Measurements from ENCODE around the gene SLC39A11.

DNA sequence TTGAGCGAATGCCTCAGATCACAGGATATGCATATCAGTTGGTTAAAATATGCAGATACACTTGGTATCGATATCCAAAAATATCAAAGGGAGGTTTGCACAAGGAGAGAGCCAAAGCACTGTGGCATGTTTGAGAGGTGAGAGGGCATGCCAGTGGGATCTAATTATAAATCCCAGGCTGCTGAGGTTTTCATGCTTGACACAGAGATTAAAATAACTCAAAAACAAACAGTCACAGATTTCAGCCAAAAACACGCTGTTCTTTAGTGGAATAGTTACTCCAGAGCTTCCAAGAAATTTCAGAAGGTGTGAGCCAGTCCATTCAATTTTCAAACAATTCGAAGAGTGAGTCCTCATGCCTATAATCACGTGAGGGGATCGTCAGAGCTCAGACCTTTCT, 493.8 kb downstream of the SLC39A11 start:
- TF ChIP-seq, protein P1, sequence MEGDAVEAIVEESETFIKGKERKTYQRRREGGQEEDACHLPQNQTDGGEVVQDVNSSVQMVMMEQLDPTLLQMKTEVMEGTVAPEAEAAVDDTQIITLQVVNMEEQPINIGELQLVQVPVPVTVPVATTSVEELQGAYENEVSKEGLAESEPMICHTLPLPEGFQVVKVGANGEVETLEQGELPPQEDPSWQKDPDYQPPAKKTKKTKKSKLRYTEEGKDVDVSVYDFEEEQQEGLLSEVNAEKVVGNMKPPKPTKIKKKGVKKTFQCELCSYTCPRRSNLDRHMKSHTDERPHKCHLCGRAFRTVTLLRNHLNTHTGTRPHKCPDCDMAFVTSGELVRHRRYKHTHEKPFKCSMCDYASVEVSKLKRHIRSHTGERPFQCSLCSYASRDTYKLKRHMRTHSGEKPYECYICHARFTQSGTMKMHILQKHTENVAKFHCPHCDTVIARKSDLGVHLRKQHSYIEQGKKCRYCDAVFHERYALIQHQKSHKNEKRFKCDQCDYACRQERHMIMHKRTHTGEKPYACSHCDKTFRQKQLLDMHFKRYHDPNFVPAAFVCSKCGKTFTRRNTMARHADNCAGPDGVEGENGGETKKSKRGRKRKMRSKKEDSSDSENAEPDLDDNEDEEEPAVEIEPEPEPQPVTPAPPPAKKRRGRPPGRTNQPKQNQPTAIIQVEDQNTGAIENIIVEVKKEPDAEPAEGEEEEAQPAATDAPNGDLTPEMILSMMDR (conservative IDR thresholded peaks at IDR 0.05; ENCODE audit: low read length) = no peak
- no peak for TF ChIP-seq EZH2phosphoT487 (IDR thresholded peaks at IDR 0.05; ENCODE audit: borderline replicate concordance, low read depth, low read length)

Data from OCI-LY7 (cell line).